ENCODE measurements around the gene CCDC32.

The CCDC32 gene

DNA sequence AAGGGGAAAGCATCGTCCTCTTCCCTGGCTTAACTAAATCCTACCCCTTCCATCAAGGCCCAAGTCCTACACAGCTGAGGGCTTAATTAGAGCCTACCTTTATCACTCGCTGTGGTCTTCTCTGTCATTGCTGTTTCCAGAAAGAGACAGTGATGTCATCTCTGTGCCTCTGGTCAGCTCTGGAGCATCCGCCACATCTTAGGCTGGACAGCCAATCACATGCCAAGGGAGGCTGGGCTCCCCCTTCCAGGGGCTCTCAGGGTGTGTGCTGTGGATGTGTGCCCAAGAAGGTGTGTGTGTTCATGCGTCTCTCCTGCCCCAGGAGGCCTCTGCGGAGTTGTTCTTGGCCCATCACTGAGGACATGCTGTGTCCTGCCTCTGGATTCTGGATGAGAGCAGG lies 51.2 kb downstream of the CCDC32 start:
- no peak for DNase-seq (ENCODE audit: extremely low read depth in 1 of 2, low read depth in 1 of 2)

DNA sequence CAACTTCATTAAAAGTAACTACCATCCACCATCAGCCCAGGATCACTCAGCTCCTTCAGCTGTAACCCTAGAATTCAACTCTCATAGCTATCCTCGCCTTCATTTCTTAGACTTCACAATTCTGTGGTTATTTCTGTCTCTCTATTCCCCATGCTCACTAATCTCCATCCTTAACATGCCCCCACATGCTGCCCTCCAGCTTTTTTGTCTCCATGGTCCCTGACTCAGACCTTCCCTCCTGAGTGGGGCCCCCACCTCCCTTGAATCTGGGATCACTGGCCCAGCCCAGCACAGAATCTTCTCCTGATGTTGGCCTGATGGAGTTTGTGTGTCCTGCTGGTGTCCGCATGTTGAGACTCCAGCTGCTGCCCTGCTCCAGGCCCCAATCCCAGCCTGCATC lies 52.4 kb downstream of the CCDC32 start:
- no peak for DNase-seq (ENCODE audit: extremely low read depth in 1 of 2, low read depth in 1 of 2)

DNA sequence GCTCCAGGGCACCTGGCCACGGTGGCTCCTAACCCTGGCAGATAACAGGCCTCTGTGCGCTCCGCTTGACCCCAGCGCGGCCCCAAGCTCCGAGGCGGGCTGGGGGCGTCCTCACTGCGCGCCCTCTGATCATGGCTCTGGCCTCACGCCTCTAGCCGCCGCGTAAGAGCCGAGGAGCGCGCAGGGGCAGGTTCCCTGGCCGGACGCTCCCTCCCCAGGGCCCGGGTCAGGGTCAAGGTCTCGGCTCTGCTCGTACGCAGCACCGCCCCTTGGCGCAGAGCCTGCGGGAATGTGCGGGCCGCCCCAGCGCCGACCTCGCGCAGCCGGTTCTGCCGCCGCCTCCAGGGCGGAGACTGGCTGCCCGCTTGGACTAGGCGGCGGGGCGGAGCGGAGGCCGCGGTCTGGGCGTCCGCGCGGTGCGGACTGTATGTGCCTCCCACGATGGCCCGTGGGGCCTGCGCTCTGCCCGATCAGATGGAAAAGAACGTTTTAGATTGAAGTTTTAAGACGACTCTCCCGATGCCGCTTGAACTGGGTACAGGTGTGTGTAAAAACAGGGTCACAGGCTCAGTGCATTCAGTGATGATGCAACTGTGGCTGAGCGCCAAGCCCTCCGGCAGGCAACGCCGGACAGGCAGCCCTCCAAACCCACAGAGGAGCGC lies 53.2 kb downstream of the CCDC32 start:
- no peak for DNase-seq (ENCODE audit: extremely low read depth in 1 of 2, low read depth in 1 of 2)

DNA sequence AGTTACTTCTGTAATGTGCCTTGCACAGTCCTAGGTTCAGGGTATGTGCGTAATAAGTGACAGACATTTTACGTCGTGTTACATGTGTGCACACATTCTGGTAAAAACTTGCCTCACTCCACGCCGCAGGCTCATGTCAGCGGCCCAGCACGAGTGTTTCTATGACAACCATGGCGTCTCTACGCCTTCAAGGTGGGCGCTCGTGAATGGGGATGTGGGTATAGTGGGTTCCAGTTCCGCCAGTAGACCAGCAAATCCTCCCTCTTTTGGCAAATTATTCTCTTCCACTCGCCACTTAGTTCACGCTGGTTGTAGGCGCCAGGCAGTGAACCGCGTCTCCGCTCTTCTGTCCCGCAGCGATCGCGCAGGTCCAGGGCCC lies 53.8 kb downstream of the CCDC32 start:
- no peak for DNase-seq (ENCODE audit: extremely low read depth in 1 of 2, low read depth in 1 of 2)

DNA sequence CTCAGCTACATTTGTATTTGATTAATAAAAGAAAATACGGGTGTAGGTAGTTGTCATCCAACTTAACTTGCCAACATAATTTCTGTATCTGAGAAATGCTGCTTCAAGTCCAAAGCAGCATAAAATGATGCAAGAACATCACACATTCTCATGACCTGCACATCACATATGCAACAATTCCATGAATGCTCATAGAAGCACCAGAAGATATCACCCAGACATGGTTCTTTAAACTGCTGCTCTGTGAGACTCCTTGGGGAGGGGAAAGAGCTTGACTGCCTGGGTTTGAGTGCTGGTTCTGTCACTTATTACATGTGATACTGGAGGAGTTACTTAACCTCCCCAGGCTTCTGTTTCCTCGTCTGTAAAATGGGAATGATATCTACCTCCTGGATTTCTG lies 54.6 kb downstream of the CCDC32 start:
- DNase-seq (ENCODE audit: extremely low read depth in 1 of 2, low read depth in 1 of 2), result no peak

DNA sequence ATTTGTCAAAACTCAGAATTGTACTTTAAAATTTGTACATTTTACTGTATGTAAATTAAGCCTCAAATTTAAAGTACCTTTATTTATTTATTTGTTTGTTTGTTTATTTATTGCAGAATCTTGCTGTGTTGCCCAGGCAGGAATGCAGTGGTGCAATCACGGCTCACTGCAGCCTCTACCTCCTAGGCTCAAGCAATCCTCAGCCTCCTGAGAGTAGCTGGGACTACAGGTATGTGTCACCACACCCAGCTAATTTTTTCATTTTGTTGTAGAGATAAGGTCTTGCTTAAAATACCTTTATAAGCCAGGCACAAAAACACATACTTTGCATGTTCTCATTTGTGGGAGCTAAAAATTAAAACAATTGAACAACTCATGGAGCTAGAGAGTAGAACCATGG lies 56.6 kb downstream of the CCDC32 start:
- DNase-seq (ENCODE audit: extremely low read depth in 1 of 2, low read depth in 1 of 2), result no peak

DNA sequence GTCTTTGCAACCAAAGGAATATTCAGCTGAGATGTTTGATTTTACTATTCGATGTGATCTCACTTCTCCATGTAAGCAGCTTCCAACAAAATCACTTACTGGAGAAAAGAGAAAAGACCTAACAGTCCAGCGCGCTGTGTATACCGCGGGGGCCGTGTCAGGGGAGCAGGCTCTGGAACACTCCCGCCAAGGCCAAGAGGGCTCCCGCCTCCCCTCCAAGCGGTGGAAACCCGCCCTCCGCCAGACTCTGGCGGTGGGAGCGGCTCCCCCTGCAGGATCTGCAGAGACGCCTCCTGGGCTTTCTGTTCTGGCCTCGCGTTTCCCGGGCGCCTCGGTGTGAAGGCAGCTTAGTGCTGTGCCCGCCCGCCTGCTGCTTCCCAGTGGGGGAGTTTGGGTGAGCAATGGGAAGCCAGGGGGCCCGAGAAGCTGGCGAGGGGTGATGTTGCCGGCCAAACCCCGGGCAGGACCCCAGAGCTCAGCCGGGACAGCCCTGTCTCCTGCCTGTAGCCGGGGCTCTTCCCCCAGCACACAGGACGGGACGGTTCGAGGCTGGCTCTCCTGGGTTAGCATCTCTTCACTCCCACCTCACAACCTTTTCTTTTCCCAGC lies 57.8 kb downstream of the CCDC32 start:
- peak; percentile 14 to 48 for DNase-seq (ENCODE audit: extremely low read depth in 1 of 2, low read depth in 1 of 2)

All from activated CD8-positive, alpha-beta memory T cell treated with anti-CD3 and anti-CD28 coated beads for 1 hour (primary cell).